Adrenal gland (tissue), 12 donors: ENCODE data around the gene FLRT1. TPM values are rescaled to one million over a fixed set of nuclear protein-coding genes. Genes with fewer than 3 reads are reported as not detected.
"Not testable (repeated sequence)": the region's sequence is repeated elsewhere in the genome, so short reads cannot be mapped to it uniquely, and the experiment has no call there.

ENCODE experiments used
- DNase-seq, 7 donors: peaks; one replicate each; pipeline ENCODE4 v3.0.0-alpha.2; 2019 to 2020
- H3K27ac ChIP-seq, 5 donors: fragments of 200-600 bp; sonication (generic) in 4 of 5; 1 replicate in 3 of 5; 2 replicates in 2 of 5; pipeline versions ENCODE4 v1.5.1 to v1.8.0; 2016 to 2020; ENCODE audit warnings: mild to moderate bottlenecking in 1 of 5
- H3K27me3 ChIP-seq: fragments of 200-600 bp; 2 replicates; pipeline ENCODE4 v1.8.0; 2021
- H3K36me3 ChIP-seq, 2 donors: fragments of 200-600 bp; replicated peaks in 1 of 2; 1 replicate in 1 of 2; 2 replicates in 1 of 2; pipeline versions ENCODE4 v1.5.1 to v1.8.0; 2018 to 2022
- H3K4me1 ChIP-seq, 2 donors: fragments of 200-600 bp; replicated peaks in 1 of 2; 1 replicate in 1 of 2; 2 replicates in 1 of 2; pipeline versions ENCODE4 v1.5.1 to v1.8.0; 2018 to 2021
- H3K4me3 ChIP-seq, 4 donors: fragments of 200-600 bp; sonication (generic) in 3 of 4; one replicate each; pipeline ENCODE4 v1.5.1; 2016 to 2018
- H3K9me3 ChIP-seq, 3 donors: fragments of 200-600 bp; sonication (generic) in 1 of 3; replicated peaks in 1 of 3; 1 replicate in 2 of 3; 2 replicates in 1 of 3; pipeline versions ENCODE4 v1.5.1 to v1.8.0; 2016 to 2021
- POLR2A ChIP-seq, 2 donors: fragments of 450-650 bp; IDR thresholded peaks; one replicate each; pipeline ENCODE4 v1.6.1; 2017; ENCODE audit warnings: antibody characterized with exemption in 2 of 2, mild to moderate bottlenecking in 2 of 2, moderate library complexity in 1 of 2
- WGBS, 4 donors: extraction: QIAGEN DNeasy Blood & Tissue Kit in 2 of 4; methylation state at CpG; one replicate each; pipeline versions ENCODE4 v1.1.5 to v1.1.7; 2013 to 2017; 5-methylcytosine and 5-hydroxymethylcytosine counted together
- intact Hi-C, 2 donors: fragments of 100-400 bp; cut with DNase I; formaldehyde crosslinking; loops; one replicate each; pipeline versions ENCODE4 v1.14.1 to v1.15.0; 2022 to 2023
- polyA plus RNA-seq, 3 donors: library from polyadenylated mRNA; stranded (reverse); fragments of 200-250 nt in 2 of 3; fragments of 350-450 nt in 1 of 3; fragmentation: Illumina TruSeq in 1 of 3; extraction: RNeasy Lipid Tissue Mini Kit (QIAGEN cat#74804) in 1 of 3; gene quantifications; one replicate each; pipeline ENCODE4 v1.2.3, GENCODE V29; 2013 to 2014
- total RNA-seq, 9 donors: library from RNA; depleted of rRNA in 4 of 9; stranded (reverse); fragments of >200 nt in 4 of 9; fragments of 120-200 nt in 1 of 9; fragmentation: NEBNext Ultra II Directional in 1 of 9; extraction: Animal tissue kit (Norgen Biotek cat#: 25700) in 1 of 9; gene quantifications; one replicate each; pipeline versions ENCODE4 v1.1.0 to v1.2.4, GENCODE V29; 2013 to 2023
- TF ChIP-seq, protein P1 (sequence below), 6 experiments: fragments of 450-650 bp in 4 of 6; fragments of 200-600 bp in 2 of 6; sonication (generic) in 1 of 6; IDR thresholded peaks; 1 replicate in 5 of 6; 2 replicates in 1 of 6; pipeline versions ENCODE4 v1.5.1 to v1.8.0; 2016 to 2021; ENCODE audit warnings: antibody characterized with exemption in 6 of 6, mild to moderate bottlenecking in 2 of 6, moderate library complexity in 1 of 6
- donor health status: healthy with polysubstance abuse.
- donor health status: Bipolar disorder and iron deficiency.
- donor health status: DM: yes; HTN: yes; CAD: no.
- donor health status: DM: no; HTN: no; CAD: no.
- donor health status: DM: no; HTN: no; CAD: no.
- donor health status: DM: yes; HTN: yes; CAD: no.

Gene FLRT1
- total and polyA plus RNA-seq, 12 donors: 0.33 to 11.1 (median 3.2) TPM; not detected in 4

DNA sequence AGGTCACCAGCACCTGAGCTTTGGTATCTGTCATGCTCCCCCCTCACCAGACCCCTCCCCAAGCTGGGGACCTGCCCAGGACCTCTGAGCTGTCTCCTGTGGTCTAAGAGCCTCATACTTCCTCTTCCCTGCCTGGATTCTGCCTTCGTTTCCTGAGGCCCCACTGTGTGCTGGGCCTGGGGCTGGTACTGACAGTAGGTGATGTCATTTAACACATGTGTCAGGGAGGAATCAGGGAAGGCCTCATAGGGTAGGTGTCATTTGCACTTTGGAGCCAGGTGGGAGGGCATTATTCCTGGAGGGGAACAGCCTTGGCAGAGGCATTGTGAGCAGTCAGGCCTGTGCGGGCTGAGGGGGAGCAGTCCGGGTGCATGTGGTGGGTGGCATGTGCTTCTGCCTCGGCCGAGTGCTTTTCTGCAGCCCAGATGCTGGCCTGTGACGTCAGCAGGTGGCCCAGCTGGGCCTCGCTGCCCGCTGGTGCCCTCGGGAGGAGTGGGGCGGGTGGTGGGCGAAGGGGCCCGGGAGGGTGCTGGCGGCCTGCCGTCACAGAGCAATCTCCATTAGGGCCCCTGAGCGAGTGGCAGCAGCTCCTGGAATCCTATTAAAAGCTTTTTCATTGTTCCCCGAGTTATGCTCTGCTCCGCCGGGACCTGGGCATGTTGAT lies 9.1 kb downstream of the FLRT1 start:
- TF ChIP-seq, protein P1, sequence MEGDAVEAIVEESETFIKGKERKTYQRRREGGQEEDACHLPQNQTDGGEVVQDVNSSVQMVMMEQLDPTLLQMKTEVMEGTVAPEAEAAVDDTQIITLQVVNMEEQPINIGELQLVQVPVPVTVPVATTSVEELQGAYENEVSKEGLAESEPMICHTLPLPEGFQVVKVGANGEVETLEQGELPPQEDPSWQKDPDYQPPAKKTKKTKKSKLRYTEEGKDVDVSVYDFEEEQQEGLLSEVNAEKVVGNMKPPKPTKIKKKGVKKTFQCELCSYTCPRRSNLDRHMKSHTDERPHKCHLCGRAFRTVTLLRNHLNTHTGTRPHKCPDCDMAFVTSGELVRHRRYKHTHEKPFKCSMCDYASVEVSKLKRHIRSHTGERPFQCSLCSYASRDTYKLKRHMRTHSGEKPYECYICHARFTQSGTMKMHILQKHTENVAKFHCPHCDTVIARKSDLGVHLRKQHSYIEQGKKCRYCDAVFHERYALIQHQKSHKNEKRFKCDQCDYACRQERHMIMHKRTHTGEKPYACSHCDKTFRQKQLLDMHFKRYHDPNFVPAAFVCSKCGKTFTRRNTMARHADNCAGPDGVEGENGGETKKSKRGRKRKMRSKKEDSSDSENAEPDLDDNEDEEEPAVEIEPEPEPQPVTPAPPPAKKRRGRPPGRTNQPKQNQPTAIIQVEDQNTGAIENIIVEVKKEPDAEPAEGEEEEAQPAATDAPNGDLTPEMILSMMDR (IDR thresholded peaks at IDR 0.05): no peak
- TF ChIP-seq POLR2A (IDR thresholded peaks at IDR 0.05): no peak
- no peaks in the 10 kb centered on the region for H3K9me3 ChIP-seq
- no peaks in the 10 kb centered on the region for H3K4me1 ChIP-seq
- intact Hi-C loops: no loop called here
- H3K36me3 ChIP-seq: no peaks in the 10 kb centered on the region
- no peak overlapping the region for H3K4me3 ChIP-seq
- peak in 1 of 7 donors; percentile 84 for DNase-seq
- H3K27me3 ChIP-seq: no peaks in the 10 kb centered on the region
- WGBS, 4 donors: 74 to 84% (median 79%) methylated on average over 4 to 18 of the region's 18 CpGs
- H3K27ac ChIP-seq: peak overlapping the region in 1 of 5 donors; percentile 38

GRCh38 chr11:64045700-64046099 lies 10.0 kb downstream of the FLRT1 start:
- TF ChIP-seq POLR2A (IDR thresholded peaks at IDR 0.05): no peak
- TF ChIP-seq, protein P1 (IDR thresholded peaks at IDR 0.05): no peak
- H3K4me1 ChIP-seq: no peaks in the 10 kb centered on the region
- no peak overlapping the region for H3K27ac ChIP-seq
- H3K36me3 ChIP-seq: no peaks in the 10 kb centered on the region
- no peaks in the 10 kb centered on the region for H3K9me3 ChIP-seq
- no peak for DNase-seq
- intact Hi-C loops: no loop called here
- H3K27me3 ChIP-seq: no peaks in the 10 kb centered on the region
- no peak overlapping the region for H3K4me3 ChIP-seq
- 93 to 96% (median 95%) methylated on average over 2 of the region's 2 CpGs for WGBS, 4 donors

DNA sequence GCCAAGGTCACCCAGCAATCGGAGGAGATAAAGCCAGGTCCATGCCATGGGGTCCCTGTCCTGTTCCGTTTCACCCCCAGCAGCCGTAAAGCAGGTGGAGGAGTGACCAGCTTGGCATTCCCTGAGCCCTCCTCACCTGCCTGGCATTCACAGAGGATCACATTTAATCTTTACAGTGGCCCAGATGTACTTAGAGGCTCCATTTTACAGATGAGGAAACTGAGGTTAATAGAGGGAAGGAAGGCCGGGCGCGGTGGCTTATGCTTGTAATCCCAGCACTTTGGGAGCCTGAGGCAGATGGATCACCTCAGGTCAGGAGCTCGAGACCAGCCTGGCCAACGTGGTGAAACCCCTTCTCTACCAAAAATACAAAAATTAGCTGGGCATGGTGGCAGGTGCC lies 11.6 kb downstream of the FLRT1 start:
- H3K27me3 ChIP-seq, H3K4me1 ChIP-seq, H3K36me3 ChIP-seq, H3K4me3 ChIP-seq, H3K27ac ChIP-seq, intact Hi-C loops, H3K9me3 ChIP-seq, DNase-seq: not testable (repeated sequence)
- 88 to 91% (median 89%) methylated on average over 7 to 8 of the region's 8 CpGs for WGBS, 4 donors

- no peaks in the 10 kb centered on the region for H3K36me3 ChIP-seq
- no peak overlapping the region for H3K4me3 ChIP-seq
- DNase-seq: no peak
- no peaks in the 10 kb centered on the region for H3K4me1 ChIP-seq
- no peak for TF ChIP-seq POLR2A (IDR thresholded peaks at IDR 0.05)
- TF ChIP-seq, protein P1 (IDR thresholded peaks at IDR 0.05): no peak
- H3K27ac ChIP-seq: no peak overlapping the region
- intact Hi-C loops: no loop called here
- no peaks in the 10 kb centered on the region for H3K27me3 ChIP-seq
- H3K9me3 ChIP-seq: no peaks in the 10 kb centered on the region
- 80 to 98% (median 91%) methylated on average over 7 to 19 of the region's 19 CpGs for WGBS, 4 donors
Measured at GRCh38 chr11:64048042-64048854, 12.5 kb downstream of the FLRT1 start.
